Measurements from ENCODE around the gene USP22. TPM values are rescaled to one million over a fixed set of nuclear protein-coding genes. Genes with fewer than 3 reads are reported as not detected.

USP22 gene
- total RNA-seq, 2 donors from 2014 or later, result 130 to 154 TPM

- Histone ChIP-seq H3K27ac (no peak overlapping the region), H3K9me3 (no peaks in the 10 kb centered on the region), H3K4me3 (no peak overlapping the region), H3K27me3 (replicated peaks; ENCODE audit: insufficient read depth) (no peaks in the 10 kb centered on the region), H3K4me1 (ENCODE audit: control insufficient read depth in 1 of 2, low read depth in 2 of 2) (peaks cover 4 to 24% of the 10 kb centered on the region in 2 donors), H3K36me3 (peaks cover 12% of the 10 kb centered on the region)
- no peak for ATAC-seq (ENCODE audit: insufficient number of reproducible peaks, low FRiP score, low read depth)
- no peak for DNase-seq (ENCODE audit: low spot score)
- no peak for TF ChIP-seq CTCF (IDR thresholded peaks at IDR 0.05)
Measured at GRCh38 chr17:20997711-20998570, 44.9 kb downstream of the USP22 start.

GRCh38 chr17:20996724-20997615 is 45.8 kb downstream of the USP22 start:
- H3K4me1 ChIP-seq (ENCODE audit: control insufficient read depth in 1 of 2, low read depth in 2 of 2), result peaks cover 4 to 29% of the 10 kb centered on the region in 2 donors
- no peak for DNase-seq (ENCODE audit: low spot score)
- no peak overlapping the region for H3K27ac ChIP-seq

GRCh38 chr17:20995873-20996723 is 46.7 kb downstream of the USP22 start:
- Histone ChIP-seq H3K9me3 (no peaks in the 10 kb centered on the region), H3K27me3 (replicated peaks; ENCODE audit: insufficient read depth) (no peaks in the 10 kb centered on the region), H3K27ac (no peak overlapping the region), H3K4me3 (no peak overlapping the region), H3K4me1 (ENCODE audit: control insufficient read depth in 1 of 2, low read depth in 2 of 2) (peaks cover 4 to 29% of the 10 kb centered on the region in 2 donors), H3K36me3 (no peaks in the 10 kb centered on the region)
- TF ChIP-seq CTCF (IDR thresholded peaks at IDR 0.05), result no peak
- DNase-seq (ENCODE audit: low spot score), result no peak
- no peak for ATAC-seq (ENCODE audit: insufficient number of reproducible peaks, low FRiP score, low read depth)

More at GRCh38 chr17:20996724-20997615, 45.8 kb downstream of the USP22 start:
- Histone ChIP-seq H3K27me3 (replicated peaks; ENCODE audit: insufficient read depth) (no peaks in the 10 kb centered on the region), H3K4me3 (no peak overlapping the region), H3K9me3 (no peaks in the 10 kb centered on the region), H3K36me3 (peaks cover 2% of the 10 kb centered on the region)
- TF ChIP-seq CTCF (IDR thresholded peaks at IDR 0.05), result no peak
- no peak for ATAC-seq (ENCODE audit: insufficient number of reproducible peaks, low FRiP score, low read depth)

- Histone ChIP-seq H3K27ac (no peak overlapping the region), H3K36me3 (no peaks in the 10 kb centered on the region), H3K4me3 (no peak overlapping the region), H3K4me1 (ENCODE audit: control insufficient read depth in 1 of 2, low read depth in 2 of 2) (peaks cover 4 to 27% of the 10 kb centered on the region in 2 donors), H3K9me3 (no peaks in the 10 kb centered on the region), H3K27me3 (replicated peaks; ENCODE audit: insufficient read depth) (no peaks in the 10 kb centered on the region)
- no peak for TF ChIP-seq CTCF (IDR thresholded peaks at IDR 0.05)
- DNase-seq (ENCODE audit: low spot score), result no peak
- ATAC-seq (ENCODE audit: insufficient number of reproducible peaks, low FRiP score, low read depth), result no peak
Measured at GRCh38 chr17:20995164-20995872, 47.5 kb downstream of the USP22 start.
